RPMI7951 (cell line): Measurements from ENCODE around the gene LATS2. TPM values are rescaled to one million over a fixed set of nuclear protein-coding genes. Genes with fewer than 3 reads are reported as not detected.

ENCODE experiments used
- DNase-seq: peaks from one replicate; pipeline ENCODE4 v3.0.0-alpha.2; 2012; ENCODE audit warnings: low read depth
- total RNA-seq: library from RNA; depleted of rRNA; stranded (reverse); fragments of >200 nt; shearing (Covaris generic); gene quantifications from 2 replicates; pipeline ENCODE4 v1.2.3, GENCODE V29; 2014

Gene LATS2
- total RNA-seq, 1 experiment from 2014 or later, result 4.8 TPM

DNA sequence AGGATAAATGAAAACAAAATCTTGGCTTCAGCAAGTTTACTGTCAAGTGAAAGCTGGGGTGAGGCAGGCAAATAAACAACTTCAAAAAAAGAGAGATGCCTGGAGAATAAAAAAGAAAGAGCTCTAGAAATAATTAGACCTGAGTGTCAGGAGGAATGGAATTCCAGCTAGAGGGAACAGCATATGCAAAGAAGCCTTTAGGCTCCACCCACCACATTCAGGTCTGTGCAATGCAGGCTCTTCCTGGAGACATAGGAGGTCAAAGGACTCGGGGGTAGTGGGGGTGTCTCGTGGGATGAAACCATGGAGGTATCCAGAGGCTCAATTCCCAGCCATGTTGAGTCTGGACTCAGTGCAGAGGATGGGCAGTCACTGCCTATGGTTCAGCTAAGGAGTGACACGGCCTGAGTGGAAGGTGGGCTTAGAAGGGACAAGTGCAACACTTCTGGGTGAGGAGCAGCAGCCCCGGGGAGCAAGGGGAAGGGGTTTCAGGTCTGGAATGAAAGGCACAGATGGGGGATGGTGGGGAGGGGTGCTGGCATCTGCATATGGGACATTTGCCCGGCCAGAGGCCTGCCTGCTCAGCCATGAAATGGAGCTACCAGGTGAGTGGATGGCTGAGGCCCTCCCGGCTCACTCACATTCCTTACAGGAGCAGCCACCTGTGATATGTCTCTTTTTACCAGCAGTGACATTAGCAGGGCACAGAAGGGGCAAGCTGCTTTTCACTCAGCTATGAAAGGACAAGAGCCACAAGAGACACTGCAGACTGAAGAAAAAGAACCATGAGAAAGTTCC, 12.3 kb downstream of the LATS2 start:
- DNase-seq, result no peak

DNA sequence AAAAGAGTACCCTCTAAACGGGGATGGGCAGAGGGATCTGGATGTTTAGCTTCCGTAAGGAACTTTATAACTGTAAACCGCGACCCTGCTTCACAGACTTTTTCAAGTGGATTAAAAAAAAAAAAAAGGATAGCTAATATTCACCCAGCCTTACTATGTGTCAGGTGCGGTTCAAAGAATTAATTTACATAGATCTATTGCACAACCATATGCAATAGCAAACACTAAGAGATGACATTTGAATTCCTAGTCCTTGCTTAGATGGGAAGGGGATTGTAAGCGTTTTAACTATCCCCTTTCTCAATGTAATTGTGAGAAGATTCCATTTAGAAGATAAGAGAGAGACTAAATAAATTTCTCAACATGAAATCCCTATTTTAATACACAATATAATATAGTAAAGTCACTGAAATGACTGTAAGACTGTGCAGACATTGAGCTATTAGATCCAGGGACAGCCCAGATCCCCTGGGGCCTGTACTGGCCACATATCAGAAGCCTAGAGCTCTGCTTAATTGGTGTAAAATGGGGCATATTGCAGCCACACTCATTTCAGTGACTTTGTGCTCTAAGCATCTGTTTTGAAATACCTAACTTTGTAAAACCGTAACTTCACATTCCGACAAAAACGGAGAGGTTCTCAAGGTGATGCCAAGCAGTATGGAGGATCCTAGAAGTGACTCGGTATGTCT, 13.6 kb downstream of the LATS2 start:
- DNase-seq, result no peak

DNA sequence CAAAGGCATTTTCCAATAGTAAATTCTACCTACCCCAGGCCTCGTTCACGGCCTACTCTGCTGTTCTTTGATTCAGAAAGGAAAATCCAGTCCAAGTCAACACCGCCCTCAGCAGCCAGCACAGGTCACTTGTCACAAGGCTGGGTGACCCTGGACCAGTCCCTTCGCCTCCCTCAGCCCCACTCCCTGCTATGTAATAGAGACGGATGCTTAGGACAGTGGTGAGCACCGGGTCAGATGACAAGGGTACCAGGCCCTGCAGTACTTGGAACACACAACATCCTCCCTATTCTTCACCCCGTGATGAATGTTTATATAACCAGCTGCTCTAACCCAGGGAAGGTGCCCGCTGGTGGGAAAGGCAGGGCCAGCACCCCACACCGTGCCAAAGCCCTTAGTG, 14.3 kb downstream of the LATS2 start:
- no peak for DNase-seq

DNA sequence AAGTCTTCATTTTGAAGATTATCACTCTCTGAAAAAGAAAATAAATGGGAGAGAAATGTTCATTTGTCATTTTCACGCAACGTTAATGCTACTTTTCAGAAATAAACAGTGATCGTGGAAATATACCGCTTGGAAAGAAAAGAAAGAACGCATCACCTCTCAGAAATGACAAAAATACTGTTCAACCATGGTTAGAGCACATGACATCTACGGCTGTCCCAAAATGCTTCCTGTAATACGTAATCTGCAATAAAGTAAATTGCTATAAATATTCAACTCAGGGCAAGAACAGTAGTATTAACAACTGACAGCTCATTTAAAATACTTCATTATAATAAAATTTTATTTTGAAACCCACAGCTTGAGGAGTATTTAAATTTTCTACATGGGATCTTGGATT, 15.2 kb downstream of the LATS2 start:
- no peak for DNase-seq

DNA sequence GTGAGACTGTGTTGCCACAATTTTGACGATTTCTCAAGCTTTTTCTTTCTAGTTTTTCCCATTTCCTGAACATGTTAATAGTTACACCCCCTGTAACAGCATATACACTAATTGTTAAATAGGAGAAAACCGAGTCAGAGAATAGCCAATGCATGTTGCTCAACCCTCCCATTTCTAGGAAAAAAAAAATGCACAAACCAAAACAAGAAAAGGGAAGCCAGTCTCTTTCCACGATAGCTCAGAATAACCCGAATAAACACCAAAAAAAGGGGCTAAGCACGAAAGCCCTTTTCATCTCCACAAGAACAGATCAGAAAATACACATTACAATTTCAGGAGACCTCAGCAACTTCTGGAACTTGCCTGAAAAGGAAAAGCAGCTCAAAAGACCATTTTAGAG, 16.3 kb downstream of the LATS2 start:
- no peak for DNase-seq

DNA sequence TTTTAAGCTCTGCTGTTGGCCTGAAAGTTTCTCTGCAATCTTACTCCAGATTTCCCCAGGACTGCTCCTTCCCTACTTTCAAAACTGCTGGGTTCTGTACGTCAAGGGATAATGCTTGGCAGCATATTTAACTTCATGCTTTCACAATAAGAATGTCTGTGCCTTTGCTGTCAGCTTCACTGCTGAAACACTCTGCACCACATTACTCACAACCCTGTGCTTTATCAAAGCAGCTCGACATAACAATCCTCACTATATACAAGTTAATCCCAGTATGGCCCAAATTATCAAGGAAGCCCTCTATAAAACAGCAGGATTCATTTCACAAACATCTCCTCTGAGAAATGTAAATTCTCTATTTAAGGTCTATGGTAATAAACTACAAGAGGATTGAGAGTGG, 17.5 kb downstream of the LATS2 start:
- no peak for DNase-seq

DNA sequence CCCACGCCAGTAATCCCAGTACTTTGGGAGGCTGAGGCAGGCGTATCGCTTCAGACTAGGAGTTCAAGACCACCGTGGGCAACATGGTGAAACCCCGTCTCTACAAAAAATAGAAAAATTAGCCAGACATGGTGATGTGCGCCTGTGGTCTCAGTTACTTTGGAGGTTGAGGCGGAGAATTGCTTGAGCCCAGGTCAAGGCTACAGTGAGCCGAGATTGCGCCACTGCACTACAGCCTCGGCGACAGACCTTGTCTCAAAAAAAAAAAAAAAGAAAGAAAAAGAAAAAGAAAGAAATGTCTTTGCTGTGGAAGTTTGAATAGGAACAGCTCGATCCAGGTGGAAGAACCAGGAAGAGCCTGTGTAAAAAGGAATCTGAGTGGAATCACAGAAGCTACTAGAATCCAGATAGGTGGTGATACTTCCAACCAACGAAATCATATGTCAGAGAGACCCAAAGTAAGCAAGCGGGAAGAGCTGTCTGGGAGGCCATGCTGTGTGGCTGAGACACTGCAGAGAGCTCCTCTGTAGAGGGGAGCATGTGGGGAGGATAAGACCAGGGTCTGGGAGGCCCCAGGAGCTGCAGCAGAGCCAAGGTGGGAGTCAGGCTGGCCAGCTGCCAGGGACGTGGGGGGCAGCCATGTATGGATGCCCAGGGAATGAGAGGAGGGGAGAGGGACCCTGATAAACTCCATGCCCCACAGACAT, 21.1 kb downstream of the LATS2 start:
- DNase-seq, result no peak

DNA sequence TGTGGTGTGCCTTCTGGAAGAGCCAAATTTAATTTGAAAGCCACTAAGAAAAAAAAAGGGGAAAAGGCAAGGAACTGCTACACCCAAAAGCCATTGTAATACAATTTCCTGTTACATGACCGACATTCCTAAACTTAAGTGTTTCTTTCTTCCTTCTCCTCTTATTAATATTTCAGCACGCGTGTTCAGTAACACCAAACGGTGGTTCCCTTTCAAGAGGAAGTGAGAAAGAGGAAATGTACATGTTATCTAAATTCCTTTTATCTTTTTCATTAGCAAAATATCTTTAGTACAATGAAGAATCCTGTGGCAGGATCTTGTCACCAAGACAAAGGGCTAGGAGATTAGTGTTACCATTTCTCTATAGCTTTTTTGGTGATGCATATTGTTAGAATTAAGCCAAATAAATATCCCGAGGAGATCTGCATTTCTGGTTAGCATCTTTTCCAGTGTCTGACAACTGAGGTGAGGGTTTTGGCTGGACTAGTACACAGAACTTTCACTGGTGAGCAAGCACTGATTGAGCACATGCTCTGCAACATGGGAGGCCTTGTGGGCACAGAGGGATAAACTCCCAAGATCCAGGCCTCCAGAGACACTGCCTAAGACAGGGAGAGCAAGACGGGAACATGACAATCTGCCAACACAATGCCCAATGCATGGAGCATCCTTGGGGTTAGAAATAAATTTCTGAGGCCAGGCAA, 22.1 kb downstream of the LATS2 start:
- DNase-seq, result no peak

DNA sequence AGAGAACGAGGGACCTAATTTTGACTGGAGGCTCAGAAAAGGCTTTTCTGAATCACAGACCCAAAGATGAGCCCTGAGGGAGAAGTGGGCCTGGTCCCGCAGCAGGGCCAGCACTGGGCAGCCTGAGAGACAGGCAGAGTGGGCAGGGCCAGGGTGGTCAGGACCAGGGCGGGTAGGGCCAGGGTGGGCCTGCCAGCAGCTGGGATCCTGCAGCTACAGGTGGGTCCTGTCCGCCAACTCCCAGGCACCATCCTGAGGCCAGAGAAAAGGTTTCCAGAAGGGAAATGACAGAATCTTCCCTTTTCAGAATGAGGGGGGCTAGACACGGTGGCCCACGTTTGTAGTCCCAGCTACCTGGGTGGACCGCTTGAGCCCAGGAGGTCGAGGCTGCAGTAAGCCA, 23.7 kb downstream of the LATS2 start:
- no peak for DNase-seq

DNA sequence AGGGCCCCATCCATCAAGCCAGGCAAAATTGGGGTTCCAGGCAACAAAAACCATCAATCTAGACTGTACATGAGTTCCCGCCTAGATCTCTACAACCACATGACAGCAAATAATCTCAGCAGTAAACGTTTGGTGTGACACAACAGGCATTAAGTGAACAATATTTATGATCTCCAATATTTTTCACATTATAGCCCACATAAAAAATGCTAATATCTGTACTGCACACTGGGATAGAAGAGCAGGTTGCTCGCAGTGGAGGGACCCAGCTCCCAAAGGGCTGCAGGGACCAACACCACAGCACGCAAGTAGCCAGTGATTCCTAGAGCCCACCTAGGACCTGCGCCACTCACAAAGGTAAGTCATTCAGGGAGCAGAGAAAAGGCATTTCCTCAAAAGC, 25.9 kb downstream of the LATS2 start:
- no peak for DNase-seq

DNA sequence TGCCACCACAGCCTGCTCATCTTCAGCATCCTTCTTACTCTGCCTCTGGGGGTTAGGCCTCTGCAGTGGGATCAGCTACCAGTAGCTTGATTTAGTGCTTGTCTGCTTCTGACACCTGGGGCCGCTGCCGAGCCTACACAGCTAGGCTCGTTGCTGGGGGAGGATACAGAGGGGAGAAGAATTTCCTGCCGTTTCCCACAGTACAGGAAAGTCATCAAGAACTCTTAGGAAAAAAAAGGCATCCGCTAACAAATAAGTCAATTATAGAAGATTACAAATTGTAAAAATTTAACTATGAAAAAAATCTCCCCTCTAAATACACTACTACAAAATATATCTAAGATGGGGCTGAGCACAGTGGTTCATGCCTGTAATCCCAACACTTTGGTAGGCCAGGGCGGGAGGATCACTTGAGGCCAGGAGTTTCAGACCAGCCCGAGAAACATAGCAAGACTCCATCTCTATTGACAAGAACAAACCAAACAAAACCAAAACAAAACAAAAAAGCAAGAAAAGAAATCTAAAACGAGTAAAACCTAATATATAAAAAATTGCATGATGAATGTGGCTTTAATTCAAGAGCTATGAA, 26.7 kb downstream of the LATS2 start:
- DNase-seq, result peak; percentile 41

DNA sequence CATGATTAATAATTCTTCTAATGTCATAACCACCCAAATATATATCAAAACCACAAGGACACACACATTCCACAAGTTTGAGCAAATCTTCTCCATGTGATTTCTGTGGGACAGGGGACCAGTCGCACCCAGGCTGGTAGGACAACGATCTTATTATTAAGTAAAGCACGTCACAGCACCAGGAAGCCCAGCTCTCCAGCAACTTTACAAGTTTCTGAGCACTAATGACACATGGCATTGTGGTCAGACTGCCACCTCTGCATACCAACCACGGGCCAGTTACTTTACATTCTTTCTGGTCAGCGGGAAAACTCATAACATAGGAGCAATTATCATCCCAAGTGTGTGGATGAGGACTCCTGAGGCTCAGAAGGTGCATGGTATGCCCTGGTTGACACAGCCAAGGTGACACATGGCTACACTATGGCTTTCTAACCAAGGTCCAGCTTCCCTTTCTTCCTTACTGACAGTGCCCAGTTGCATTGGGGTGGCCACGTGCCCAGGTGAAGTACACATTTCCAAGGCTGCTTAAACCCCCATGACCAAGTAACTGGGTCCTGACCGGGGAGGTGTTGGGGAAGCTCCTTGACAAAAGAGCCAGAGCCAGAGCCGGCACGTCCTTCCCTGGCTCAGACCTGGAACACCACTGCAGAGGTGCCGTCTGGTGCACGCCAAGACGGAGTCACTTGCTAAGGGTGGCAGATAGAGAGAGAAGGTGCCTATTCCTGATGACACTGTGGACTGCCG, 27.4 kb downstream of the LATS2 start:
- peak; percentile 66 for DNase-seq

DNA sequence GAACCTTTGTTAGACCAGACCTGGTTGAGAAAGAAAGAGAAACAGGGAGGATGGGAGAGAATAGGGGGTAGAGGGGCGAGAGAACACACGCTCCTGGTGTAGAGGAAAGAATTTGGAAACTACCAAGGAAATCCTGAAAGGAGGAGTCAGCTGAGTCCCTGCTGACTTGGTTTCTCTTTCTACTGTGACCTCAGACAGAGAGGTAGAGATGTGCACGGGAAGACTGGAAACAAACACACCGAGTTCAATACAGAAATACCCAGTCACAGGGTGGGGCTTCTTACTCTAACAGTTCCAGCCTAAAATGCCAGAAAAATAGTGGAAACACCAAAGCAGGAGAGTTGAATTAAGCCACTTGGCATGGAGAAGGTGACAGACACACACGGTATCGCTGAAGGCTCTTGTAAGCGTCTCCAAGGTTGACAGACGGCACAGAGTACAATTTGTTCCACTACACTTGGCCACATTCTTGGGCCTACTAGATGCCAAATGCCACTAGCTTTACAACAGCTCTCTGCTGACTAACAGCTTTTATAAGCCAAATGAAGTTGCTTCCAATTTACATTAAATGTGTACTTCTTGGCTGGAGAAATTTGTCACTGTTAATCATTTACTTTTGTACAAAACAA, 28.1 kb downstream of the LATS2 start:
- DNase-seq, result peak; percentile 35

DNA sequence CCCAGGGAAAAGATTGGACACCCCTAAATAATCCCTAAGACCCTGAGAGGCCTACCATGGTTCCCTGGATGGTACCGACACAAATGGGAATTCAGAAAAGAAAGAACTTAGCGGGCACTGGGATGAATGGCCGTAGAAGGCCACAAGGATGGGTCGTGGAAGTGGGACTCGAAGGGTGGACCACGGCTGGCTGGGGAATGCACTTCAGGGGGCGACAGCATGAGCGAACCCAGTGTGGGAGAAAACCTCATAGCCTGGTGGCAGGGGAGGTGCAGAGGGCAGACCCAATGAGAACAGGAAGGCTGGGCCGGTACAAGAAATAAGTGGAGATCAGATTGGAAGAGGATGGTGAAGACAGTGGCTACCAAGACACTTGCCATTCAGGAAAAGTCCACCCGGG, 28.7 kb downstream of the LATS2 start:
- DNase-seq, result no peak

DNA sequence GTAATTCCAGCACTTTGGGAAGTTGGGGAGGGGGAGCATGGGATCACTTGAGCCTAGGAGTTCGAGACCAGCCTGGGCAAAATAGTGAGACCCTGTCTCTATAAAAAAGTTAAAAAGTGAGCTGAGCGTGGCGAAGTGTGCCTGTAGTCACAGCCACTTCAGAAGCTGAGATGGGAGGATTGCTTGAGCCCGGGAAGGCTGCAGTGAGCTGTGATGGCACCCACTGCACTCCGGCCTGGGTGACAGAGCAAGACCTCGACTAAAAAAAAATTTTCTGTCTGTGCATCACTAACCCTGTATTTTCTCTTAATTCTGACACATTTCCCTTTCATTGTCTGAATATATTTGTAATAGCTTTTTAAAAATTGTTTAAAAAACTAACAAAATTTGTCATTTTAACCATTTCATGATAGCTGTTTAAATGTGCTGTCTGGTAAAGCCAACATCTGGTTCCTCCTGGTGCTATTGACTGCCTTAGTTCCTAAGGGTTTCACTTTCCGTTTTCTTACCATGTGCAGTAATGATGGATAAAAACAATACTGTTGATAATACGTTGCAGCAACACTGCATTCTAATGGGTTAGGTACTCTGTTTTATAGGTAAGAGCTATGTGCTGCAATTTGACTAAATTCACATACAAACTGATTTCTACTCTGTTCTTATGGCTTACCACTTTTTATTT, 29.7 kb downstream of the LATS2 start:
- DNase-seq, result no peak

DNA sequence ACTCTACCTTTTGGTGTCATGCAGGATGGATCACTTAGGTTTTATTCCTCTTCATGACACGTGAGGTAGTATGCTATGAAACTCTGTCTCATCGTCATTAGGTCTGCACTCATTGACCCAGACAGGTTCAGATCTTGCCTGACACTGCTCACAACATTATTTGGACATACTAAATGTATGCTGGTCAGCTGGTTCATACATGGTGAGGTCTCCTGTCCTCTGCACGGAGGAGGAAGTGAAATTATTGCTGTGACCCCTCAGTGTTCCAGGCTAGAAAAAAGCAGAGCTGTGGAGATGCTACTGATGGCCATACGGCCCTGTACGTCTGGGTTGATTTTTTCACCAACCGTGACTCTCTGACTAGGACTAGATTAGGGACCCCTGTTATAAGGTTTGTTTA, 35.8 kb downstream of the LATS2 start:
- no peak for DNase-seq

DNA sequence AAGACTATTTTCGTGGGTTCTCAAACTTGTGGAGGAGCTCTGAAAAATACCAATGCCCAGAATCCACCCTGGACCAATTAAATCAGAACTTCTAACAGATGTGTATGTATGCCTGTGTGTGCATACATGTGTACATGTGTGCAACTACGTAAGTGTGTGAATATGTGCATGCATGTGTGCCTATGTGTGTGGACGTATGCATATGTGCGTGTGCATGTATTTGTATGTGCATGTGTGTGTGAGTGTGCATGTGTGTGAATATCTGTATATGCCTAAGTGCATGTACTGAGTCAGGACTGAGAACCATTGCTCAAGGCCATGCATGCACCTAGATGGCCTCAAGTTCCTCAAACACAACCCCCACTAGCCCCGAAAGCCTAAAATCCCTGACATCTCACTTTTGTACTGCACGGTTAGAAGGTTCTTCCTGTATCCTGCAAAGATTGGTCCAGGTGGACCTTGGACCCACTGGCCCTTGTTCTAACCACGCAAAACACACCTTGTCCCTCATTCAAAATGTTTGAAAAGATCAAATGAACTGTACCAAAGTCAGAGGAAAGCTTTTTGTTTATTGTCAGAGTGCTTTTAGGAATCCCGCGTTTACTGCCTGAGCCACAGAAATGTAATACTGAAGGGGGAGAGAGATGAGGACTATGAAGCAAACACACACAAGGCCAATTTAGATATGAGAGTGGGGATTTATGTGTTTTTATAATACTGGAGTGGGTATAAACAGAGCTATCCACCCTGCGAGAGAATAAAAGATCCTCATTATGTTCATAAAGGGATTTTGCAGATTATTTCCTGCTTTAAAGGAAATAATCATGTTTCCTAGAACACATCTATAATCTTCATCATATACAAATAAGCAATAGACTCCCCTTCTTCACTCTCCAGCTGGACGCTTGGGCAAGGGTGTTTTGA, 39.1 kb downstream of the LATS2 start:
- no peak for DNase-seq

DNA sequence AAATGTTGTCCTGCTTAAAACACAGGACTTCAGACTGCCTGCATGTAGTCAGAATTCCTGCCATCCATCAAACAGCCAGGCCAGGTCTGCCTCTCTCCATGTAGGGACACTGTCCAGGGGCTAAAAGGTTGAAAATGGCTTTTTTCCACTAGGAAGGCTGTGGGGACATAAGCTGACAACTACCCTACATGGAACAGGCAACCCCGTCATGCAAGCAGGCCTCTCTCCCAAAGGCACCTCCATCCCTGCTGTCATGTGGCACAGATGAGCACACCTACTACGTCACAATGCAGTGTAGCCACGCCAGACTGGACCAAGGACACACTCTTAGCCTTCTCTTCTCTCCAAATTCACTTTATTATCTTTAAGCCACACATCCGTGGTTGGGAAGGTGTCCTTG, 40.8 kb downstream of the LATS2 start:
- DNase-seq, result no peak

DNA sequence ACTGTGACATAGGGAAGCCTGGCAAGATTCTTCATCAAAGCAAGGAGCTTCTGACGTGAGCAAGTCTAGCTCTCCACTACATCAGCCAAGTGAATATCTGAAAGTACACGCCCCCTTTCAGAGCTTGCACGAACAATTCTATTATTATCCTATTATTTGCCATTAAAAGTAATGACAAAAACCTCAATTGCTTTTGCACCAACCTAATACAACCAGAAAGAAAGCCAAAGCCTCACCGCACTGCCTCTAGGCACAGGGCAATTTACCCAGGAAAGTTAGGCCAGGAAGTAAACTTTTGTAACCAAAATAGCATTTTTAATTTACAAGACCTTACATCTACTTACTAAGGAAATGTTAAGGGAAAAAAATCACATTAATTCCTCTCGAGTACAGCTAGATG, 41.2 kb downstream of the LATS2 start:
- DNase-seq, result no peak
